GM18858 (cell line): ENCODE data around the gene IER3.

Experiments used
- ATAC-seq: cut with Tn5 transposase; IDR thresholded peaks from one replicate; pipeline ENCODE4 v1.9.1; 2021; ENCODE audit not compliant: unreplicated experiment

IER3 gene

DNA sequence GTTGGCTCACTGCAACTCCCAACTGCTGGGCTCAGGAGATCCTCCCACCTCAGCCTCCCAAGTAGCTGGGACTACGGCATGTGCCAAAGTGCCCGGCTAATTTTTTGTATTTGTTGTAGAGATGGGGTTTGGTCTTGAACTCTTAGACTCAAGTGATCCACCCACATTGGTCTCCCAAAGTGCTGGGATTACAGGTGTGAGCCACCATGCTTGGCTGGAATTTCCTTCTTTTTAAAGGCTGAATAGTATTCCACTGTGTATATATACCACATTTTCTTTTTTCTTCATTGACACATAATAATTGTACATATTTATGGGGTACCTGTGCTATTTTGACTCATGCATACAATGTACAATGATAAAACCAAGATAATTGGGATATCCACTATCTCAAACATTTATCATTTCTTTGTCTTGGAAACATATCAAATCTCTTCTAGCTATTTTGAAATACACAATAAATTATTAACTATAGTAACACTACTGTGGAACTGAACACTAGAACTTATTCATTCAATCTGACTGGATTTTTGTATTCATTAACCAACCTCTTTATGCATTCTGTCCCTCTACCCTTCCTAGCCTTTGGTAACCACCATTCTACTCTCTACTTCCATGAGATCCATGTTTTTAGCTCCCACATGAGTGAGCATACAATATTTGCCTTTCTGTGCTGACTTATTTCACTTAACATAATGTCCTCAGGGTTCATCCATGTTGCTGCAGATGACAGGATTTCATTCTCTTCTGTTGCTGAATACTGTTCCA lies 35.1 kb downstream of the IER3 start:
- no peak for ATAC-seq

DNA sequence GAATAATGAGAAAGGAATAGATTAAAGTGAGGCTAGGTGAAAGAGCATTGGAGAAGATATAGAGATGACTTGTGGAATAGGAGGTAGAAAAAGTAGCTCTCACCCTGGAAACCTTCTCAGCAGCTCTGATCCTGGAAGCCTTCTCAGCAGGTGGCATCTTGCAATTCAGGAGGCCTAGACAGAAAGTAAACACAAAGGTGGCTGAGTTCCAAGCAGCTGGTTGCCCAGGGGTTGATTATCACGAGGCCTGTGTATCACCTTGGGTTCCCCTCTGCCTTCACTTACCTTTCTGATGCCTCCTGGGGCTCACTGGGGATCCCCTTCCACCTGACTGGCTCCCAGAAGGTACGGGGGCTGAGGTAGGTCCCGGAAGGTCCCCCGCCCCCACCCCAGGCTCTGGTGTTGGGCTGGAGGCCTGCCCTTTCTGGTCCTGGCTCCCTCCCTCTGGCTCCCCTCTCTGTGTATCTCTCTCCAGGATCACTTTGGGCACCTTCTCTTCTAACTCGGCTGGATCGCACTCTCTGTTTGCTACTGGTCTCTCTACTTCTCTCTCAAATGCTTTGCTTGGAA lies 37.0 kb downstream of the IER3 start:
- no peak for ATAC-seq

DNA sequence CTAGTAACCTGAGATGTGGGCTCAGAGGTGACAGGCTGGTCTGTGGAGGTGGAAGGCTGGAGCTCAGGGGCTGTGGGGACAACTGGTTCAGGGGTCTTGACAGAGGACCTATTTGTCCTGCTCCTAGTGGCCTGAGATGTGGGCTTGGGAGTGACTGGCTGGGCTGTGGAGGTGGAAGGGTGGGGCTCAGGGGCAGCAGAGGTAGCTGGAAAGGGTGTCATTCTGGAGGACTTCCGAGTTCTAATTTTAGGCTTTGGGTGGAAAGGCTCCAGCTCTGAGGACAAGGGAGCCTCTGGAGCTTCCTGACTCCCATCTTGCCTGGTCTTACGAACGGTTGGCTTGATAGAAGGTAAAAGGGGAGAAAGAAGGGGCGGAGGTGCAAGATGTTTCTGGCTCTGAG lies 38.7 kb downstream of the IER3 start:
- no peak for ATAC-seq

GRCh38 chr6:30703821-30704220 lies 40.5 kb downstream of the IER3 start:
- no peak for ATAC-seq

DNA sequence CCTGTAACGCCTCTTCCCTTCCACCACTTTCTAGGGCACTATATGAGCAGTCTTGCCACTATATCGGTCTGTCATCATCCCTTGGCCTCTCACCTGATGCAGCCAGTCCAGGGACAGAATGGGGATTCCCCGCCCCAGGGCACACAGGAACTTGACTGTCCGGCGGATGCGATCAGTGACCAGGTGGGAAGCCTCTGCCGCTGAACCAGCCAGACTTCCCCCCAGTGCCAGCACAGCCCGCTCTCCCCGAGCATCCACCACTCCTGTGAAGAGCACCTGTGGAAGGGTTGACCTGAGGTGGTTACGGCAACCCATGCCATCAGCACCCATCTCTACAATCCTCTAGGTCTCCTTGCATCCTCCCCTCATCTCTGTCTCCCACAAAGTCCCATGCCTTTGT lies 41.3 kb downstream of the IER3 start:
- no peak for ATAC-seq

DNA sequence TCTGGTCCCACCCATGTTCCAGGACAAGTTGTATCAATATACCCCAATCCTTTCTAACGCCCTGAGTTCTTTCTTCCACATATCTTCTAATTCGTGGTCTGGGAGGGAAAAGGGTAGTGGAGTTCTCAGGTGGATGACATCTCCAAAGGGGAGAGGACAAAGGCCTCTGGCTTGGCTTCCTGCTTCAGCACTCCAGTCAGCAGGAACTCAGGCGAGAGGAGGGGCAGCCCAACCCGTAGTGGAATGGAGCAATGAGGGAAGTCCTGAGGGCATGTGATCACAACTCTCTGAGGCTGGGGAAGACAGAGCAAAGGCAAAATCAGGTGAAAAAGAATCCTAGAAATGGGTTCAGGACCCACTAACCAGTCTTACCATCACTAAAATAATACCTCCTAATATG lies 44.0 kb downstream of the IER3 start:
- no peak for ATAC-seq

DNA sequence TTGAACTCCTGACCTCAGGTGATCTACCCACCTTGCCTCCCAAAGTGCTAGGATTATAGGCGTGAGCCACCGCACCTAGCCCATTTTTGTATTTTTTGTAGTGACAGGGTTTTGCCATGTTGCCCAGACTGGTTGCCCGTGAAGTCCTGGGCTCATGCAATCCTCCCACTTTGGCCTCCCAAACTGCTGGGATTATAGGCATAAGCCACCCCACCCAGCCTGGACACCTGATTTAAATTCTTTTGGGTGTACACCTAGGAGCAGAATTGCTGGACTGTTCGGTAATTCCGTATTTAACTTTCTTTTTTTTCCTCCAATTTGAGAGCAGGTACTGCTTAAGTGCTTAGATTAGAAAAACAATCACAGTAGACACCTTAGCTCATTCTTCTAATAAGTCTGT lies 47.9 kb downstream of the IER3 start:
- ATAC-seq = no peak
